ENCODE results near the gene P2RX4. TPM values are rescaled to one million over a fixed set of nuclear protein-coding genes. Genes with fewer than 3 reads are reported as not detected.

Gene P2RX4
- total and polyA plus RNA-seq, 9 of the 15 experiments (the other 6 are each of a cell fraction or from before 2014, with no cell fraction given) = 6.6 to 21.5 (median 11.7) TPM

- TF ChIP-seq HINFP (tag; conservative IDR thresholded peaks at IDR 0.05; ENCODE audit: low read depth) (no peak), ZNF699 (CRISPR knock-in tag; IDR thresholded peaks at IDR 0.05; ENCODE audit: insufficient replicate concordance) (no peak)
These were observed 42.0 kb upstream of the P2RX4 start (continued) for GRCh38 chr12:121167951-121168350.

GRCh38 chr12:121170151-121170550 lies 39.8 kb upstream of the P2RX4 start:
- no peaks in the 10 kb centered on the region for H4K20me1 ChIP-seq (replicated peaks; ENCODE audit: control insufficient read depth, insufficient read depth, low read length)
- H3K27me3 ChIP-seq (ENCODE audit: control insufficient read depth in 2 of 2, insufficient read depth in 2 of 2, low read length in 2 of 2) = no peaks in the 10 kb centered on the region
- no peaks in the 10 kb centered on the region for H3K79me2 ChIP-seq (ENCODE audit: control insufficient read depth, insufficient read depth, low read length)
- no TSS peak for BruUV-seq (replicated peaks)
- ChIA-PET CTCF (ENCODE audit: low intra/inter-chr PET ratio) (no interaction called here), POLR2A (interaction anchor here (1.3 to 2.1 kb wide), 2 partner anchors 10 to 15 kb away, joined by 3 to 6 read pairs; no protein-coding TSS in a partner anchor)
- 39% methylated on average over 5 of the region's 5 CpGs for WGBS (ENCODE audit: insufficient coverage, low coverage, missing lambda C conversion rate)
- H3K4me3 ChIP-seq = no peak overlapping the region
- H3K36me3 ChIP-seq (ENCODE audit: control insufficient read depth, insufficient read depth, low read length) = no peaks in the 10 kb centered on the region
- H3K4me1 ChIP-seq (replicated peaks in 1 of 2; ENCODE audit: control insufficient read depth in 2 of 2, insufficient read depth in 2 of 2, low read length in 2 of 2) = peaks cover 0 to under 1% of the 10 kb centered on the region in 2 experiments; a peak in 2 of 5 replicates
- in situ Hi-C loops (cut with MboI) = no loop called here
- no peak for ATAC-seq
- intact Hi-C loops (cut with micrococcal nuclease) = no loop called here
- DNase-seq (ENCODE audit: extremely low read depth in 1 of 4, low spot score in 3 of 4) = no peak
- no peaks in the 10 kb centered on the region for H3K9me3 ChIP-seq (replicated peaks; ENCODE audit: control insufficient read depth, insufficient read depth, low read depth, low read length)
- no peak overlapping the region for H3K4me2 ChIP-seq (ENCODE audit: insufficient read depth, low read length)
- no peak overlapping the region for H2AFZ ChIP-seq (ENCODE audit: low read depth, low read length)
- H3K27ac ChIP-seq (ENCODE audit: extremely low read depth, low read depth, low read length) = no peak overlapping the region
- no peak overlapping the region; a peak in 1 of 4 replicates for H3K9ac ChIP-seq (ENCODE audit: insufficient read depth in 1 of 2, low read depth in 2 of 2, low read length in 2 of 2)
- FAIRE-seq = no peak
- no peaks in the 10 kb centered on the region for H3K9me1 ChIP-seq (ENCODE audit: control insufficient read depth, insufficient read depth, low read length)
- no peak for TF ChIP-seq POLR2AphosphoS2 (IDR thresholded peaks at IDR 0.05; ENCODE audit: low read length)
- TF ChIP-seq CEBPZ (IDR thresholded peaks at IDR 0.05; ENCODE audit: borderline replicate concordance, low read depth, low read length) = no peak
- TF ChIP-seq IRF2 (CRISPR knock-in tag; IDR thresholded peaks at IDR 0.05) = no peak
- no peak for TF ChIP-seq ZNF780A (CRISPR knock-in tag; IDR thresholded peaks at IDR 0.05)
- no peak for TF ChIP-seq SRF (CRISPR knock-in tag; IDR thresholded peaks at IDR 0.05)
- no peak for TF ChIP-seq XRCC3 (IDR thresholded peaks at IDR 0.05)
- TF ChIP-seq ZNF79 (CRISPR knock-in tag; IDR thresholded peaks at IDR 0.05; ENCODE audit: low read depth) = no peak
- no peak for TF ChIP-seq NR3C1 (CRISPR knock-in tag; IDR thresholded peaks at IDR 0.05)
- TF ChIP-seq ZNF253 (CRISPR knock-in tag; conservative IDR thresholded peaks at IDR 0.05) = no peak
- no peak for TF ChIP-seq MED1 (CRISPR knock-in tag; IDR thresholded peaks at IDR 0.05; ENCODE audit: borderline replicate concordance)
- TF ChIP-seq CHD2 (IDR thresholded peaks at IDR 0.05; ENCODE audit: low read depth, low read length) = no peak
- TF ChIP-seq ZNF212 (CRISPR knock-in tag; IDR thresholded peaks at IDR 0.05) = no peak
- TF ChIP-seq, protein P1, sequence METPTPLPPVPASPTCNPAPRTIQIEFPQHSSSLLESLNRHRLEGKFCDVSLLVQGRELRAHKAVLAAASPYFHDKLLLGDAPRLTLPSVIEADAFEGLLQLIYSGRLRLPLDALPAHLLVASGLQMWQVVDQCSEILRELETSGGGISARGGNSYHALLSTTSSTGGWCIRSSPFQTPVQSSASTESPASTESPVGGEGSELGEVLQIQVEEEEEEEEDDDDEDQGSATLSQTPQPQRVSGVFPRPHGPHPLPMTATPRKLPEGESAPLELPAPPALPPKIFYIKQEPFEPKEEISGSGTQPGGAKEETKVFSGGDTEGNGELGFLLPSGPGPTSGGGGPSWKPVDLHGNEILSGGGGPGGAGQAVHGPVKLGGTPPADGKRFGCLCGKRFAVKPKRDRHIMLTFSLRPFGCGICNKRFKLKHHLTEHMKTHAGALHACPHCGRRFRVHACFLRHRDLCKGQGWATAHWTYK (CRISPR knock-in tag; IDR thresholded peaks at IDR 0.05) = no peak
- TF ChIP-seq ATF7 (IDR thresholded peaks at IDR 0.05) = no peak
- no peak for TF ChIP-seq GABPA (tag; conservative IDR thresholded peaks at IDR 0.05; ENCODE audit: low read depth)
